SKM-1 (cell line): ENCODE measurements around the gene ITGA1.
A peak's percentile ranks its signal among the peaks of the same experiment; 100 is the strongest.
"Not testable (repeated sequence)": the region's sequence is repeated elsewhere in the genome, so short reads cannot be mapped to it uniquely, and the experiment has no call there.

Experiments used
- DNase-seq: peaks from one replicate; lab custom pipeline; 2025; ENCODE audit not compliant: unreplicated experiment; lab: John Stamatoyannopoulos, UW

Gene ITGA1

DNA sequence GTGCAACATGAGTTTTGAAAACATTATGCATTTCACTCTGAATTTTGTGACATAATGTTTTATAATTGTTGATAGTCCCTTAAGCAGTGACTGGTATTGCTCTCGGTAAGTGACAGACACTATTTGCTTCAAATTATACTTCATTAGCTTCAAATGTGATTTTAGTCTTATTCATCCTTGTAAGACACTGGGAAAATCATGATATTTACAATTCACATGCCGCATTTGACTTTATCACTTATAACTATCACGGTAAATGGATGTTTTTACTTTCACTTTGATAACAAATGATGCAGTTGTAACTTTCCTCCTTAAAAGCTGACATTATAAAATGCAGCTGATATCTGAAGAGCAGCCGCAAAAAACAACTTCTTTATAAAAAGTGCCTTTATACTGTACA is 157.3 kb downstream of the ITGA1 start:
- DNase-seq = no peak

- DNase-seq = no peak
Measured at GRCh38 chr5:52947208-52947607, 159.5 kb downstream of the ITGA1 start.

DNA sequence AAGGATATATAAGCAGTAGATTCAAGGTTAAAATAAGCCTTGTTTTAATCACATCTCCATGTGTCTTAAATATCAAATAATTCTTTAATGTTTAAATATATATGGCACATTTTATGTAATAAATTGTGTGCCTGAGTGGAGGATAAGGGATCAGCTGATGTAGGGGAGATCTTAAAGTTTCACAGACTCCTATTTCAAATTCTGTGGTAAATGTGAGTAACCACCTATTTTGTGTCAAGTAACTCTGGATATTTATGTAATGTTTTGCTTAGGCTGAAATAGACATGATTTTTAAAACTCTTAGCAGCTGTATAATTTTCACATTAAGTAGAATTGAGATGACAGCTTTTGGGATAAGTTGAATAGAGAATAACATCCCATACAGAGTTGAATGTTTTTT is 160.1 kb downstream of the ITGA1 start:
- no peak for DNase-seq

DNA sequence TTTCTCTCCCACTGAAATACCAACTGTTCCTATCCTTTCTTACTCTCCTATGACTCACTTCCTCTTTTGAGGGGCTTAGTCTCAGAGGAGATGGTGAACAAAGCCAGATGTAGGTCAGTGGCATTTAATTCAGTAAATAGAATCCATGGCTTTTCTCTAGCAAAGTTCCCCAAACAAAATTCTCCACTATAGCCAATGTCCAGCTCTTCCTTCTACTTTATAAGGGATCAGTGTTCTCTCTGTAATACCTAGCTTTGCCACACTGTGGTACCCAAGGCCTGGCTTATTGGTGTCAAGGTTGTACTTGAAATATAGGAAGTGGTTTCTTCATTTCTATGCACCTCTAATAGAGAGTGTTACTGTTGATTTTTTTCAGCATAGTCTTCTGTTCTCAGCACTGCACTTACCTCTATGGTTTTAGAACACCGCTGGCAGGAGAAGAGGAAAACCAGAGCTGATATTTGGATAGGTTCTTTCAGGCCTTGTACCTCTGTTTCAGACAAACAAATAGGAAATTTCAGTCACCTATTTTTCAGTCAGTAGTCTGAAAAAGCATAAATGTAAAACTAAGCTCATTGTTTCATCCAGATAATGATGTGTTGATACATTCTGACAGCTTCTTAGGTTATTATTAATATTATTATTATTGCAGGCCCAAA is 160.8 kb downstream of the ITGA1 start:
- peak; percentile 79 for DNase-seq

DNA sequence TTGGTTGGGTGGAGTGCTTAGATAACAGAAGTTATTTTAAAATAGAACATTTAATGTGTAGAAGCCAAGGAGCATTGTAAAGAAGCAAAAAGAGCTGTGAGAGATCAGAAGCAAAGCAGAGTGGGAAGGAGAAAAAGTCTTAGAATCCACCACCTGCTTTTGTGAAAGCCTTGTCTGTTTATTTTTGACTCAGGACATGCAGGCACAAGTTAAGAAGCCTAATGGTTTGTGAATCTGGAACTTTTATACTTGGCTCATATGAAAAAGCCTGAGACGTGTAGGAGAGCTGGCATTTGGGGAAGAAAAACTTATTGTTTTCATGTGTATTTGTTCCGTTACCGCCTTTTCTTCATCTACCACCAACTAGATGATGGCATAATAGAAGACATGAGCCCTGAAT is 163.0 kb downstream of the ITGA1 start:
- DNase-seq = no peak

DNA sequence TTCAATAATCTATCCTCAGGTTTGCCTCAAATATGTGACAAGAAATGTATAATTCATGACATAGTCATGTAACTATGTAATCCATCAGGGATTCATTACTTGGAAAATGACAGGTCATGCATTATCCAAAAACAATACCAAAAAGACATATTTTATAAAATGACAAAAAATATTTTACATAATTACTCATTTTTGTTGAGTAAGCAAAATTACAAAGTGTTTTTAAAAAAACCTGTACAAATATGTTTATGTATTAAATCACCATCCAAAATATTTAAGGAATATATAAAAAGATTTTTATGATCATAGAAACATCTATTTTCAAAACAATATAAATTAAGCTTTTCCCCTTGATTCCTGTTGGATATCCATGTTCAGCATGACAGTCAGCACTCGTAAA is 164.8 kb downstream of the ITGA1 start:
- DNase-seq = no peak

DNA sequence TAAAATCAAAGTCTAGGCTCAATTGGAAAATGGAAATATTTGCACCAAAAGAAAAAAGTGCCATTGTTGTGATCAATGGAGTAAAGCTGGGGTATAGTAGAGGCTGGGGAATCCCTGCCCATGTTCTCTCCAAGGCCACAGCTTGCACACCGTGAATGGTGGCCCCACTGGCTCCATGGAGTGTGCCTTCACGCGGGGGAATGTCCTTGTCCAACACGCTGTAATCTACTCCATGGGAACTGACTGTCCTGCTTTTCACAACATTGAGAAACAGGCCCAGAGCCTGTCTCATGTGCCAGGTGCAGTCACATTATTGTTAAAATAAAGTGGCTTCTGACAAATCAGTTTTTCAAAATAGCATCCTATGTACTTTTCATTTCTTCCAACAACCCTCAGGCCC is 168.3 kb downstream of the ITGA1 start:
- no peak for DNase-seq

- no peak for DNase-seq
Measured at GRCh38 chr5:52956915-52957747, 169.4 kb downstream of the ITGA1 start.

DNA sequence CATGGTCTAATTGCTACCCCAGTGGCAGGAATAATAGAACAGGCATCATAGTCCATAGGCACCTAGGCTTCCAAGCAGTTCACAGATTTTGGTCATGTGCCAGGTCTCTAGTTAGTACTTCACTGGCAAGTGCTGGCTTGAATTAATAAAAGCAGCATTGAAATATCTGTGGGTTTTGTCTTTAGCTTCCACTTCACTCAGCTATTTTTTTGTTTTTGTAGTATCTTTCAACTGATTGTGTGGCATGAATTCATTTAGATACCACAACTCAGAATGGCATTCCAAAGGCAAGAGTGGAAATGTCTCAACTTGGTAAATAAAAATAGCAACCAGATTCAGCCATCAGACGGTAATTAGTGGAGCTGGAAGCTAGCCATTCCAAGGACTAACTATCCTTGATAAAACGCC is 173.6 kb downstream of the ITGA1 start:
- no peak for DNase-seq

DNA sequence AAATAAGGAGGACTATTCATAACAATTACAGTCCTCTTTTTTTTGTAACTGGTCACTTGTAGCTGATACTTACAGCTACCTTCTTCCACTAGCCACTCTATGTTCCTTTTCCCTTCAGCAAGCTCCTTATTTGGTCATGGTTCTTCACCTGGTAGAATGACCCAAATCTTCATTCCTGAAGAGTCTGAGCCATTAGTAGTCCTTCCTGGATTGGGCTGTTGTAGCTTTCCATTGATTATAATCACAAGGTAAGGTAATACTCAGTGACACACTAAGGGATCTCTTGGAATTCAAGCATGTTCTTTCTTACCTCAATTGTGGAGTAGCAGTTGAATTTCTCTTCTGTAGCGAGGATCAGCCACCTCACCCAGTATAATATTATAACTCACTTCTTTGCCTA is 175.9 kb downstream of the ITGA1 start:
- DNase-seq = no peak

DNA sequence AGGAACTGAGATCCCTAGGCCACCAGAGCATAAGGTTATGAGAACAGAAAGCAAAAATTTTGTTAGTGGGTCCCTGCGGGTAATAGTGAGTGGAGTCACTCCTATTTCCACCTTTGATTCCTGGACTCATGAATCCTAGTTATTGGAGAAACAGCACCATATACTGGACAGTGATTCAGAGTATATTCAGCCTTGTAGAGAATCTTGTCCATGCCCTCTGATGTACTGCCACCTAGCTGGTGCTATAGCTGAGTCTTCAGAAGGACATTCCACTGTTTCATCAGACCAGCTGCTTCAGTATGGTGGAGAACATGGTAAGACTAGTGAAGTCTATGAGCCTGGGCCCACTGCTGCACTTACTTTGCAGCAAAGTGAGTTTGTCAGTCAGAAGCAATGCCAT is 176.4 kb downstream of the ITGA1 start:
- no peak for DNase-seq

GRCh38 chr5:52976157-52976556 is 188.4 kb downstream of the ITGA1 start:
- DNase-seq = not testable (repeated sequence)

GRCh38 chr5:52977264-52977897 is 189.7 kb downstream of the ITGA1 start:
- no peak for DNase-seq

DNA sequence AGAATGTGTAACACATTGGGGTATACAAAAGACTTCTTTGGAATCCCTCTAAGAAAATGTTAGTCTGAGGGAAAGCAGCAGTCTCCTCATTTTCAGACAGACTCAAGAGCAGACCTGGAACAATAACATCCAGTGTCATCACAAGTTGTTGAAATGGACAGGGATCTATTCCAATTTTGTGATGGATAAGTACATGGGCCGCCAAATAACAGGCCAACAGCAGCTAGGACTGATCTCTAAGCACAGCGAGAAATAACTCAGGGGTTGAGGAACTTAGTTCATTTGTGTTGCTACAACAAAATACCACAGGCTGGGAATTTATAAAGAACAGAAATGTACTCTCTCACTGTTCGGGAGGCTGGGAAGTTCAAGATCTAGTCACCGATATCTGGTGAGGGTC is 193.8 kb downstream of the ITGA1 start:
- no peak for DNase-seq

DNA sequence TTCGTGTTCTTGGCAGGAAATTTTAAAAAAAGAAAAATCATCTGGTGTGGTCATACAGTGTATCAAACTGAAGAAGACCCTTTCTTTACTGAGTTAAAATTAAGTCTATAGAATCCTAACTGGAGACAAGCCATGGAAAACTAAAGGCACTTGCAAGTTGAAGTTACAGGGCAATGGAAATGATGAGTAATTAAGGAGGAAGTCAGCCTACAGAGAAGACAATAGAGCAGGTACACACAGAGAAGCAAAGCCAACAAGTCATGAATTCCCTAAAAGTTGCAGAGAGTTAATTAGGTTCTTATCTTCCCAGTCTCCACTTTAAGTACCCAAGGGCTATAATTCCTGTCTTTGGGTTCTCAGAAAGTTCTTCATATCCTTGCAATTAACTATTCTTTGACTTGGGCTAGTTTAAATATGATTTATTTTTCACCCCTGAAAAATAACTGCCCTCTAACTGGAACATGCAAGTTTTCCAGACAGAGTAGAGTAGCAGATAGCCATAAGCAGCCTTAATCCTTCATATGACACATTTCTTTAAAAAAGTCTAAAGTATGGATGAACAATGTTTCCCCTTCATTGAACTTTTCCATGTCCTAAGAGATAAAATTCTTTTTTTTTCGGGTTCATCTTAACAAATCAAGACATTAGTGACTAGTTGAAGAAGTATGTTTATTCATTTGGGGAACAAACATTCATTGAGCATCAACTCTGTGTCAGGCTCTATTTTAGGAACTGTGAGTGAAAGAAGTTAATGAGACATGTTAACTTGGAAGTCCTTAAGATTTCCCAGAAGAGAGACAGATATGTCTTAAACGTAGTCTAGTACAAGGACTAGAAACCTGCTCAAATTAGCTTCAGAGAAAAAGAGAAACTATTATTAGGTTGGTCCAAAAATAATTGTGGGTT is 196.3 kb downstream of the ITGA1 start:
- DNase-seq = no peak

DNA sequence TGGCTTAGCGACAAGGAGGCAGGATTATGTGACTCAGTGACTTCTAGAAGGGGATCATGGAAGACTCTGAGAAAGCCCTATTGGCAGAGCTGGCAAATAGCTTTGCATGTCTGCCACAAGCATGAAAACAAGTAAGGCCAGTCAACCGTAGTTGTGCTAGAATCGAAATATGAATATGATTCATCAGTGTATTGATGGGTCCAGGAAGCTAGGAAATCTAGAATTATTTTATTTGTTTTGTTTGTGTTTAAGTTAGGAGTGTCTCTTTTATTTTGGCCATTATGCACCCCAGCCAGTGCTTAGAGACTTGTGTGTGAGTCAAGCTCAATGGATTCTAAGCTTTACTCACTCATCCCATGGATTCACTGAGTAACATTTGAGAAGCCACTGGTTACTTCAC is 197.6 kb downstream of the ITGA1 start:
- no peak for DNase-seq

DNA sequence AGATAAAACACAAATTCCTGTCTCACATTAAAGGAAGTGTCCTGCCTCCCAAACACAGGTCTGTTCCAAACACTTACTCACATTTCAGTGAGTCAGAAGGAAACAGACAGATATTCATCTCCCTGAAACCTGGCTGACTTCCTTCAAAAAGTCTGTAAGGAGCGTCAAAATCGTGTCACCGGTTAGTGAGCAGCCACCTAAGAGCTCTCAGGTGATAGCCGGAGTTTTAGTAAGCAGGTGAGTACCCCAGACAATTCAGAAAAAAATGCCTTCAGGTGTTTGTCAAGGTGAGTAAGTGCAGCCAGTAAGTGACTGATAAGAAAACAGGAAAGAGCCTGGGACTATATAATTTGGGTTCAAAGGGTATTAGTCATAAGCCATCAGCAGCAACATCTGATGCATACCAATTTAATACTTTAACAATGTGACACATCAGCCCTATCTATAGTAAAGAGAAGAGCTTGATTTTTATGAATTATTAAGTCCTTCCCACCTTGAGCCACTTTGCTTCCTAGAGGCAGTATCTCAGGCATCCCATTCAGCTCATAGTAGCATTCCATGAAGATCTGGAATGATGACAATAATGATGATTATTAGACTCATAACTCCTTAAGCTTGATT is 200.1 kb downstream of the ITGA1 start:
- DNase-seq = no peak

GRCh38 chr5:52988335-52989024 is 200.8 kb downstream of the ITGA1 start:
- no peak for DNase-seq

GRCh38 chr5:52989025-52989780 is 201.5 kb downstream of the ITGA1 start, which contains the start of gene ITGA2:
Gene ITGA2 (plus strand): TSS chr5:52989352. CDS start chr5:52989469, 117 bp downstream.
- no peak for DNase-seq
